Measurements from ENCODE around the gene SPAG16. TPM values are rescaled to one million over a fixed set of nuclear protein-coding genes. Genes with fewer than 3 reads are reported as not detected.

Gene SPAG16
- total RNA-seq, 4 donors from 2014 or later: 34.1 to 59.3 (median 46.8) TPM

- Histone ChIP-seq H3K4me3 (replicated peaks in 1 of 3) (no peak overlapping the region), H3K36me3 (no peaks in the 10 kb centered on the region), H3K27me3 (no peaks in the 10 kb centered on the region), H3K27ac (no peak overlapping the region), H3K4me1 (no peaks in the 10 kb centered on the region), H3K9me3 (no peaks in the 10 kb centered on the region)
- DNase-seq: no peak
- TF ChIP-seq POLR2A (IDR thresholded peaks at IDR 0.05) (no peak), CTCF (IDR thresholded peaks at IDR 0.05) (no peak)
- intact Hi-C loops (cut with DNase I): no loop called here
- 11 to 32% methylated on average over 1 of the region's 1 CpG for WGBS, 2 donors
Observed at GRCh38 chr2:213416832-213417231, 132.6 kb downstream of the SPAG16 start.

GRCh38 chr2:213419980-213420379, 135.7 kb downstream of the SPAG16 start:
- Histone ChIP-seq H3K36me3 (no peaks in the 10 kb centered on the region), H3K4me3 (replicated peaks in 1 of 3) (no peak overlapping the region), H3K4me1 (no peaks in the 10 kb centered on the region), H3K27ac (no peak overlapping the region), H3K9me3 (no peaks in the 10 kb centered on the region), H3K27me3 (no peaks in the 10 kb centered on the region)
- 88 to 89% methylated on average over 1 of the region's 1 CpG for WGBS, 2 donors
- TF ChIP-seq POLR2A (IDR thresholded peaks at IDR 0.05) (no peak), CTCF (IDR thresholded peaks at IDR 0.05) (no peak)
- intact Hi-C loops (cut with DNase I): no loop called here
- no peak for DNase-seq

- Histone ChIP-seq H3K4me1 (no peaks in the 10 kb centered on the region), H3K27ac (no peak overlapping the region), H3K27me3 (no peaks in the 10 kb centered on the region), H3K4me3 (replicated peaks in 1 of 3) (no peak overlapping the region), H3K36me3 (no peaks in the 10 kb centered on the region), H3K9me3 (no peaks in the 10 kb centered on the region)
- intact Hi-C loops (cut with DNase I): no loop called here
- WGBS, 2 donors: 93 to 95% methylated on average over 5 of the region's 5 CpGs
- TF ChIP-seq POLR2A (IDR thresholded peaks at IDR 0.05) (no peak), CTCF (IDR thresholded peaks at IDR 0.05) (no peak)
- DNase-seq: no peak
Observed at GRCh38 chr2:213420828-213421385, 136.6 kb downstream of the SPAG16 start.

- TF ChIP-seq POLR2A (IDR thresholded peaks at IDR 0.05) (no peak), CTCF (IDR thresholded peaks at IDR 0.05) (no peak)
- H3K27ac ChIP-seq: no peak overlapping the region
- no peak overlapping the region for H3K4me3 ChIP-seq (replicated peaks in 1 of 3)
- H3K36me3 ChIP-seq: no peaks in the 10 kb centered on the region
- 76 to 92% methylated on average over 2 of the region's 2 CpGs for WGBS, 2 donors
- no peaks in the 10 kb centered on the region for H3K27me3 ChIP-seq
- H3K9me3 ChIP-seq: no peaks in the 10 kb centered on the region
- DNase-seq: no peak
- H3K4me1 ChIP-seq: no peaks in the 10 kb centered on the region
- intact Hi-C loops (cut with DNase I): no loop called here
Observed at GRCh38 chr2:213422211-213422610, 137.9 kb downstream of the SPAG16 start.

- 83 to 85% methylated on average over 1 of the region's 1 CpG for WGBS, 2 donors
- no peak for DNase-seq
- no peaks in the 10 kb centered on the region for H3K27me3 ChIP-seq
Observed at GRCh38 chr2:213425618-213426017, 141.4 kb downstream of the SPAG16 start.

More at GRCh38 chr2:213425618-213426017, 141.4 kb downstream of the SPAG16 start:
- H3K4me1 ChIP-seq: no peaks in the 10 kb centered on the region
- intact Hi-C loops (cut with DNase I): no loop called here
- no peak overlapping the region for H3K27ac ChIP-seq
- TF ChIP-seq POLR2A (IDR thresholded peaks at IDR 0.05) (no peak), CTCF (IDR thresholded peaks at IDR 0.05) (no peak)
- no peaks in the 10 kb centered on the region for H3K36me3 ChIP-seq
- H3K9me3 ChIP-seq: no peaks in the 10 kb centered on the region
- H3K4me3 ChIP-seq (replicated peaks in 1 of 3): no peak overlapping the region
